ENCODE measurements around the gene SPRN. TPM values are rescaled to one million over a fixed set of nuclear protein-coding genes. Genes with fewer than 3 reads are reported as not detected.

SPRN gene
- total and polyA plus RNA-seq, 2 of the 4 experiments (the other 2 are of a cell fraction): 0.36 to 2.3 TPM

- TF ChIP-seq, protein P1, sequence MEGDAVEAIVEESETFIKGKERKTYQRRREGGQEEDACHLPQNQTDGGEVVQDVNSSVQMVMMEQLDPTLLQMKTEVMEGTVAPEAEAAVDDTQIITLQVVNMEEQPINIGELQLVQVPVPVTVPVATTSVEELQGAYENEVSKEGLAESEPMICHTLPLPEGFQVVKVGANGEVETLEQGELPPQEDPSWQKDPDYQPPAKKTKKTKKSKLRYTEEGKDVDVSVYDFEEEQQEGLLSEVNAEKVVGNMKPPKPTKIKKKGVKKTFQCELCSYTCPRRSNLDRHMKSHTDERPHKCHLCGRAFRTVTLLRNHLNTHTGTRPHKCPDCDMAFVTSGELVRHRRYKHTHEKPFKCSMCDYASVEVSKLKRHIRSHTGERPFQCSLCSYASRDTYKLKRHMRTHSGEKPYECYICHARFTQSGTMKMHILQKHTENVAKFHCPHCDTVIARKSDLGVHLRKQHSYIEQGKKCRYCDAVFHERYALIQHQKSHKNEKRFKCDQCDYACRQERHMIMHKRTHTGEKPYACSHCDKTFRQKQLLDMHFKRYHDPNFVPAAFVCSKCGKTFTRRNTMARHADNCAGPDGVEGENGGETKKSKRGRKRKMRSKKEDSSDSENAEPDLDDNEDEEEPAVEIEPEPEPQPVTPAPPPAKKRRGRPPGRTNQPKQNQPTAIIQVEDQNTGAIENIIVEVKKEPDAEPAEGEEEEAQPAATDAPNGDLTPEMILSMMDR (conservative IDR thresholded peaks at IDR 0.05; ENCODE audit: low read depth, low read length): no peak
Observed at GRCh38 chr10:133393401-133394063, 30.9 kb downstream of the SPRN start (continued).

DNA sequence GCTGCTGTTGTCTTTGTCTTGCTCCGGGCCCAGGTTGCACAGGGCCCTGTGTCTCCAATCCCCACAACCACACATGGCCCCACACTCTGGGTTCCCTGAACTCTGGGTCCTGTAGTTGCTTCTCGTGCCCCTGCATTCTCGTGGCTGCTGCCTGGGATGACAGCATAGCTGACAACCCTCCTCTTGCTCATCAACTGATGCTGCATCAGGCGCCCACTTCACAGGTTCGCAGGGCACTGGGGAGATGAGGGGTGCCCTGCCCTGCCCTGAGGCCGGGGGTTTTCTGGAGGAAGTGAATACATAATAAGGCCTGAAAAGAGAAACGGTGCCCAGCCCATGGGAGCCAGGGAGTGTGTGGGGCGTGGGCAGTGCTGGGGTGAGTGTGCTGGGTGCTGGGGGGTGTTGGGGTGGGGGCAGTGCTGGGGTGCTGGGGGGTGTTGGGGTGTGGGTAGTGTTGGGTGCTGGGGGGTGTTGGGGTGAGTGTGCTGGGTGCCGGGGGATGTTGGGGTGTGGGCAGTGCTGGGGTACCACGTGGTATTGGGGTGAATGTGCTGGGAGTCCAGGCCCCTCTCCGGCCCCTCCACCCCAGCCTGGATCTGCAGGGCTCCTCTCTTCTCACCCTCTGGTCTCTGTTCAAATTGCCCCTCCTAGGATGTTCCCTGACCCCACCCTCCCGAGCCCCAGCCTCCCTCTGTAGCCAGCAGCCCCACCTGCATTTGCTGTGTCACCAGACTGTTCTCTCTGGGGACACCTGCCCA lies 32.5 kb downstream of the SPRN start:
- in situ Hi-C loops (cut with MboI; ENCODE audit: low sequenced_read_pairs): no loop called here
- POLR2A ChIA-PET (ENCODE audit: unreplicated experiment): no interaction called here
- H3K9ac ChIP-seq (ENCODE audit: low read depth, low read length): no peak overlapping the region
- peaks cover 4% of the 10 kb centered on the region; the same call in 1 of the 2 replicates for H3K4me1 ChIP-seq (ENCODE audit: control insufficient read depth, insufficient read depth, low read length)
- H3K4me2 ChIP-seq (ENCODE audit: low read depth, low read length): no peak overlapping the region
- H4K91ac ChIP-seq (ENCODE audit: insufficient read depth, low read depth, low read length): no peak overlapping the region
- no peak overlapping the region for H2BK15ac ChIP-seq (ENCODE audit: low read depth, low read length)
- BruUV-seq (replicated peaks): no TSS peak
- H4K8ac ChIP-seq (ENCODE audit: low read depth in 2 of 2, low read length in 2 of 2): no peak overlapping the region
- no peaks in the 10 kb centered on the region for H3K27me3 ChIP-seq (ENCODE audit: control insufficient read depth, insufficient read depth, low read length)
- 100% methylated on average over 3 of the region's 12 CpGs; no CpG with 5 or more reads in 1 of the 2 experiments for WGBS, 2 experiments (ENCODE audit: extremely low coverage in 2 of 2, insufficient read length in 1 of 2)
- DNase-seq: no peak
- no peaks in the 10 kb centered on the region for H4K20me1 ChIP-seq (ENCODE audit: insufficient read depth, low read length)
- H2BK20ac ChIP-seq (ENCODE audit: low read depth, low read length): no peak overlapping the region
- H3K36me3 ChIP-seq (ENCODE audit: control insufficient read depth, insufficient read depth, low read length): peaks cover 16% of the 10 kb centered on the region
- no peaks in the 10 kb centered on the region for H3K9me3 ChIP-seq (ENCODE audit: control insufficient read depth, insufficient read depth, low read length)
- no peak overlapping the region for H2AK9ac ChIP-seq (replicated peaks; ENCODE audit: low read depth, low read length, poor library complexity)
- H2BK120ac ChIP-seq (ENCODE audit: low read depth, low read length): no peak overlapping the region
- H3K4me3 ChIP-seq (ENCODE audit: insufficient read depth, low read depth, low read length): no peak overlapping the region
- intact Hi-C loops (cut with micrococcal nuclease): no loop called here
- CTCF ChIA-PET: no interaction called here
- no peak overlapping the region for H3K18ac ChIP-seq (ENCODE audit: low read depth, low read length)
- dilution Hi-C loops (cut with HindIII; ENCODE audit: low sequenced_read_pairs, unreplicated experiment): no loop called here
- no peak overlapping the region for H2AFZ ChIP-seq (replicated peaks; ENCODE audit: low read length, poor library complexity)
- no peak overlapping the region for H3K27ac ChIP-seq (ENCODE audit: insufficient read depth, low read length)
- H3K23ac ChIP-seq (ENCODE audit: low read depth, low read length): no peak overlapping the region
- no peak overlapping the region for H4K5ac ChIP-seq (ENCODE audit: low read depth, low read length)
- no peak overlapping the region for H3K4ac ChIP-seq (ENCODE audit: low read depth, low read length)
- H3K9me1 ChIP-seq (ENCODE audit: insufficient read depth, low read length): peaks cover 9% of the 10 kb centered on the region; the same call in 1 of the 2 replicates
- no peak overlapping the region for H3K14ac ChIP-seq (replicated peaks; ENCODE audit: low read depth, low read length)
- H2AK5ac ChIP-seq (ENCODE audit: low read depth, low read length): no peak overlapping the region
- no peak overlapping the region for H2BK5ac ChIP-seq (ENCODE audit: low read depth, low read length, poor library complexity, severe bottlenecking)
- no peak overlapping the region for H3K56ac ChIP-seq (ENCODE audit: extremely low read depth, insufficient read depth, low read length)
- no peak for ATAC-seq (ENCODE audit: low read depth)
- H3K79me1 ChIP-seq (ENCODE audit: low read depth in 1 of 2, low read length in 2 of 2): peaks cover 19 to 23% of the 10 kb centered on the region in 2 experiments
- no peak for TF ChIP-seq USF2 (IDR thresholded peaks at IDR 0.05; ENCODE audit: low read depth, low read length)
- TF ChIP-seq MAZ (IDR thresholded peaks at IDR 0.05; ENCODE audit: borderline replicate concordance, low read depth, low read length): no peak
- TF ChIP-seq ELK1 (IDR thresholded peaks at IDR 0.05; ENCODE audit: borderline replicate concordance, low read depth, low read length): no peak
- no peak for TF ChIP-seq BHLHE40 (IDR thresholded peaks at IDR 0.05; ENCODE audit: low read depth, low read length)
- TF ChIP-seq, protein P1 (conservative IDR thresholded peaks at IDR 0.05; ENCODE audit: low read depth, low read length): no peak
- TF ChIP-seq CHD1 (IDR thresholded peaks at IDR 0.05; ENCODE audit: low read depth, low read length): no peak
- TF ChIP-seq SMC3 (IDR thresholded peaks at IDR 0.05; ENCODE audit: low read depth, low read length): no peak

Data from IMR-90 (cell line).